CD4-positive, alpha-beta T cell treated with Interleukin-4 for 4 hours (primary cell): ENCODE measurements around the gene LMNB1.

ENCODE experiments used
- DNase-seq: peaks from one replicate; pipeline ENCODE4 v3.0.0-alpha.2; 2020

LMNB1 gene

GRCh38 chr5:126857472-126858410 lies 80.8 kb downstream of the LMNB1 start:
- DNase-seq: no peak

- DNase-seq: no peak
Measured at GRCh38 chr5:126858441-126858840, 81.5 kb downstream of the LMNB1 start.

GRCh38 chr5:126863402-126863801 lies 86.5 kb downstream of the LMNB1 start:
- DNase-seq: no peak

GRCh38 chr5:126864042-126864688 lies 87.2 kb downstream of the LMNB1 start:
- DNase-seq: no peak

GRCh38 chr5:126865299-126865698 lies 88.4 kb downstream of the LMNB1 start:
- no peak for DNase-seq

- DNase-seq: no peak
Measured at GRCh38 chr5:126866851-126867636, 90.1 kb downstream of the LMNB1 start.

- DNase-seq: no peak
Measured at GRCh38 chr5:126868338-126869004, 91.5 kb downstream of the LMNB1 start.

- DNase-seq: no peak
Measured at GRCh38 chr5:126869005-126869451, 92.1 kb downstream of the LMNB1 start.

- DNase-seq: no peak
Measured at GRCh38 chr5:126871441-126871840, 94.5 kb downstream of the LMNB1 start.

- no peak for DNase-seq
Measured at GRCh38 chr5:126872561-126873354, 95.8 kb downstream of the LMNB1 start.

- no peak for DNase-seq
Measured at GRCh38 chr5:126875303-126875785, 98.4 kb downstream of the LMNB1 start.

- DNase-seq: no peak
Measured at GRCh38 chr5:126877602-126878001, 100.7 kb downstream of the LMNB1 start.

- DNase-seq: no peak
Measured at GRCh38 chr5:126878085-126878484, 101.1 kb downstream of the LMNB1 start.

GRCh38 chr5:126878634-126879033 lies 101.7 kb downstream of the LMNB1 start:
- DNase-seq: no peak

- no peak for DNase-seq
Measured at GRCh38 chr5:126881821-126882600, 105.1 kb downstream of the LMNB1 start.

- DNase-seq: no peak
Measured at GRCh38 chr5:126883564-126884245, 106.8 kb downstream of the LMNB1 start.

GRCh38 chr5:126884269-126884819 lies 107.4 kb downstream of the LMNB1 start:
- no peak for DNase-seq
